Measurements from ENCODE around the gene MGARP.
"Not testable (repeated sequence)": the region's sequence is repeated elsewhere in the genome, so short reads cannot be mapped to it uniquely, and the experiment has no call there.

Gene MGARP

DNA sequence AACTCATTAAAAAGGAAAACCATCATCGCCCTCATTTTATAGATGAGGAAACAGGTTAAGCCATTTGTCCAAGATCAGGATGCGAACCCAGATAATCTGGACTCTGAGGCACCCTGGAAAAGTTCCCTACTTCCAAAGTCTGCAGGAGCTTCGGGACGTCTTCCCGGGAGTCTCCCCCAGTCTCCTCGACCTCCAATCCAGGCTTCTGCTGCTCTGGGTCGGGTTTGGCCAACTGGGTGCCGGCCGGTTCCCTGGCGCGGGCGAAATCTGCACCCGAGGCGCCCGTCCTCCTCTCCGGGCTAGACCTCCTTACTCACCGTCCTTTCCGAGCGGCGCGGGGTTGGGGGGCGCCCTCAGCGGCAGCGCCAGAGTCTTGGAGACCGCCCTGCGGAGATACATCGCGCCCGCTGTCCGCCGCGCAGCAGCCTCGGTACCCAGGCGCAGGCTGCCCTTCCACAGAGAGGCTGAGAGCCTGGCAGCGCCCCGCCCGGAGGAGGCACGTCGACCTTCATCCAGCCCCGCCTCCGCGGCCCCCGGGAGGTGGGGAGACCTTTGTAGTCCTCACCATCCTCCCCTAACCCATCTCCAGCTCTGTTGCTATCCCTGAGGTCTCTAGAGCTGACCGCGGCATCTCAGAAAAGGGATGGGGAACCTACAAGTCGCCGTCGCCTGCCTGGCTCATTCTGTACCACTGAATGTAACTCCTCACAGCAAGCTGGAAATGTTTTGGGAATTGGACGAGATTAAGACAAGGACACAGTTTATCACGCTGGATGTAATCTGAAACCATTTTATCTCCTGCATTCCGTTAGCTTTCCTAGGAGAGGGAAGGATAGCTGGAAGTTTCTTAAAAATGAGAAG is at the start of gene MGARP:
Gene MGARP, minus strand, starts transcription at position 466 of the 861 bp plus-strand sequence. Its CDS starts 67 bp downstream, at position 399.
- no peak for DNase-seq

DNA sequence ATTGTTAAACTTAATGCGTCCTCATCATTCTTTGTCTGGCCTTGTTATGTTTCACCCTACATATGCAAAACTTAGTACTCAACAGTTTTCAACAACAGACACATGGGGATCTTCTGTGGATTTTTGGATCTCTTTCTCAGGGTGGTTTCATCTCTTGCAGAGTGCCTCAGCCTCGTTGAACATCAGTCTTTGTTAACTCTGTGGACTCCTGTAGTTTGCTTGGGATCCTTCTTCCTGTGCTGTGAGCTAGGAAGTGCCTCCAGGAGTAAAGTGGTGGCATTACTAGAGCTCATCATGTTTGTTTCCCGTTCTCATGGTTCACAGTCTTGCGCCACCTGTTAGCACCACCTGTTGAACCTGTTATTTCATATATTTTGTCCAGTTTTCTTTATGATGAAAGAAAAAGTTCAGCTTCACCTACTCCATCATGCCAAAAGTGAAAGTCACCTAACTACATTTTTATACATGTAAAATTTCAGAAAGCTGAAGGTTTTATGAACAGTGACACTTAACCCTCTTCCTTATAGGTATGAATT is 49.7 kb upstream of the MGARP start:
- DNase-seq, result no peak

DNA sequence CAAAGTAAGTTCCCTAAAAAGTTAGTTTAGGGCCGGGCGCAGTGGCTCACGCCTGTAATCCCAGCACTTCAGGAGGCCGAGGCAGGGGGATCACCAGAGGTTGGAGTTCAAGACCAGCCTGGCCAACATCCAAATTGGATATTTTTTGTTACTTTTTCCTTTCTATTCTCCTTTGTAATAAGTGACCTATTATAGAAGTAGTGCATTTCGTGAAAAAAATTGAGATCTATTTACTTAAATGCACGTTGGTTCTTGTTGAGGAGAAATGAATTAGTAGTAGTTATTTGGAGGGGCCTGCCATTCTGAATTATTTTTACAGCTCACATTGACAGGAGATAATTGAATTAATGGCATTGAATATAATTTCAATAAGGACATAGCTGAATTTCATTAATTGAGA is 44.6 kb upstream of the MGARP start:
- DNase-seq, result no peak

DNA sequence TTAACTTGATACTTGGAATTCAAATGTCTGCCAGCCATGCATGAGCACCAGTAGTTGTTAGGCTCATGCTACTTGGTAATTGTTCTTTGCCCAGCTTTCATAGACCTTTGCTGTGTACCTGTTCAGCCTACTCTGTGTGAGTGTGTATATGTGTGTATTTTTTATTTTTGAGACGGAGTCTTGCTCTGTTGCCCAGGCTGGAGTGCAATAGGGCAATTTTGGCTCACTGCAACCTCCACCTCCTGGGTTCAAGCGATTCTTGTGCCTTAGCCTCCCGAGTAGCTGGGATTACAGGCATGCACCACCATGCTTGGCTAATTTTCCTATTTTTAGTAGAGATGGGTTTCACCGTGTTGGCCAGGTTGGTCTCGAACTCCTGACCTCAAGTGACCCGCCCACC is 42.5 kb upstream of the MGARP start:
- DNase-seq, result not testable (repeated sequence)

DNA sequence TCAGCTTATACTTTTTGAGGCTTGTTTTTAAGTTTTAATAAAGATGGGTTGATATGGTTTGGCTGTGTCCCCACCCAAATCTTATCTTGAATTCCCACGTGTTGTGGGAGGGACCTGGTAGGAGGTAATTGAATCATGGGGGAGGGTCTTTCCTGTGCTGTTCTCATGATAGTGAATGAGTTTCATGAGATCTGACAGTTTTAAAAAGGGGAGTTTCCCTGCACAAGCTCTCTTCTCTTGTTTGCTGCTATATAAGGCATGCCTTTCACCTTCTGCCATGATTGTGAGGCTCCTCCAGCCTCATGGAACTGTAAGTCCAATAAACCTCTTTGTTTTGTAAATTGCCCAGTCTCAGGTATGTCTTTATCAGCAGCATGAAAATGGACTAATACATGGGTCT is 42.0 kb upstream of the MGARP start:
- DNase-seq, result not testable (repeated sequence)

DNA sequence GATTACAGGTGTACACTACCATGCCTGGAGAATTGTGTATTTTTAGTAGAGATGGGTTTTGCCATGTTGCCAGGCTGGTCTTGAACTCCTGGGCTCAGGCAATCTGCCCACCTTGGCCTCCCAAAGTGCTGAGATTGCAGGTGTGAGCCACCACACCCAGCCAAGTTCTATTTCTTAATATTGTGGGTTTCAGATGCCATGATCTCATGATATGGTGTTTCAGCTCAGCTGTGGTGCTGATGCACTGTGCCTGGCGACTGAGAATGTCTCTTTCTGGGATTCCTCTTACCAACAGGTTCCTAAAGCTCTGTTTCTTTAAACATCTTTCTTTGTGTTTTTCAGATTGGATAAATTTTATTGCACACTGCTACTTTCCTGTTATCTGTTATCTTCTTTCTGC is 39.5 kb upstream of the MGARP start:
- DNase-seq, result no peak

DNA sequence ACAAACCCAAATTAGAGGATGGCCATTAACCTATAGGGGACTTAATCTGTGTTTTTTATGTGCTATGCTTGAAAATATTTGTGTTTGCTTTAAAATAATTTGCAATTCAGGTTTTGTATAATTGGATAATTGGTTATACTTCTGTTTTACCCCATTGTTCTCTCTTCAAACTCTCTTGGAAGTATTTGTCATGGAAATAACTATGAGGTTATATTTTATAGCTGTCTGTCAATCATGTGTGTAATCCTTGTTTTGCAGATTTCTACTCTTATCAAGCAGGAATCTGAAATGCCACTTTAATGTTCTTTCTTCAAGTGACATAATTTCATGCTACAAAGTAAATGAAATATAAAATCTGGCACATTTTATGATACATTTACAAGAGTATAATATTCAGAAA is 37.6 kb upstream of the MGARP start:
- DNase-seq, result no peak

DNA sequence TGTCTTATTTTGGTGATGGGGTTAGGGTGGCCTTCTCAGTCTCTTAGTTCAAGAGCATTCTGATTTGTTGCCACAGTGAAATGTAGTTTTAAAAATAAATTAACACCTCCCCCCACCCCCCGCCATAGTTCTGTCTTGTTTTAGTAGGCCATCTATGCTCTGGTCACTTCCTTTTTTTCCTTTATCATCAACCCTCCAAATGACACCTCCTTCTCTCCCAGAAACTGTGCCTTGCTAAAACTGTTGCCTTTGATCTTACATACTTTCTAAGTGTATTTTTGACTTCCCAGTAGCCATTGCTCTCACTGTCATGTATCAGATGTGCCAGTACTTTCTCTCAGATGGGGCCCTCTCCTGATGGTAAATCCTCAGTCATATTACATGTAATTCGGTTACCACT is 36.7 kb upstream of the MGARP start:
- no peak for DNase-seq

DNA sequence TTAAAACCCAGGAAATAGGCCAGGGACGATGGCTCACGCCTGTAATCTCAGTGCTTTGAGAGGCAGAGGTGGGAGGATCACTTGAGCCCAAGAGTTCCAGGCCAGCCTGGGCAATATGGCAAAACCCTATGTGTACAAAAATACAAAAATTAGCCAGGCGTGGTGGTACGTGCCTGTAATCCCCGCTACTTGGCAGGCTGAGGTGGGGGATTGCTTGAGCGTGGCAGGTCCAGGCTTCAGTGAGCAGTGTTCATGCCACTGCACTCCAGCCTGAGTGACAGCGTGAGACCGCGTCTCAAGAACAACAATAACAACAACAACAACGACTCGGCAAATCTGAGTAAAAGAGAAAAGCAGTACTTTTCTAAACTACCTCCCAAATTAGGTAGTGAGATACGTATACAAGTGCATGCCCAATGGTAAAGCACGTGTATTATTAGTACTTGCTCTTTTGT is 35.2 kb upstream of the MGARP start:
- no peak for DNase-seq

DNA sequence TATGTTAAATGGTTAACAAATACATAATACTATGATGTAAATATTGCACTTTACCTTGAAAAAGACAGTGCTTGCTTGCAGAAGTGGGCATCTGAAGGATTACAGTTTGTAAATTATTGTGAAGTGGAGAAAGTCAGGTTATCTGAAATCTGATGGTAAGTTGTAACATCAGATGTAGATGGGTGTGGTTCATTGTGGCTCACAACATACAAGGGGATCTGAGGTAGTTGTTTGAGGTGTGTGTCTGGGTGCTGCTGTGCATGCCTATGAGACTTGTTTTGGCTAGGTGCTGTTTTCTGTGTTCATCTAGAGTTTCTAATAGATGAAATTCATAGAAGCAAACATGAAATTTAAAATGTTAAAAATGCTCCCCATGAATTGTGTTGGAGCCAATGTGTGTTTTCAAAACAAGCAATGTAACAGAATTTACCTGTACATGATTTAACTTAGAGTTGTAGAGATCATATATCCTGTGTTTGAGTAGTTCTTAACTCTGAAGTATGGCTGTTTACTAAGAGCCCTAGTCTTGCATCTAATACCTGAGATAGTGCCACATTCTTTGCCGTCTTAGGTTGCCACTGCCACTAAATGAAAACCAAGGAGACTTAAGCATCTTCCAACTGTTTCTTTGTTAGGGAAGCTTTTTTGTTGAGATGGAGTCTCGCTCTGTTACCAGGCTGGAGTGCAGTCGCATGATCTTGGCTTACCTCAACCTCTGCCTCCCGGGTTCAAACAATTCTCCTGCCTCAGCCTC is 34.2 kb upstream of the MGARP start:
- DNase-seq, result no peak

DNA sequence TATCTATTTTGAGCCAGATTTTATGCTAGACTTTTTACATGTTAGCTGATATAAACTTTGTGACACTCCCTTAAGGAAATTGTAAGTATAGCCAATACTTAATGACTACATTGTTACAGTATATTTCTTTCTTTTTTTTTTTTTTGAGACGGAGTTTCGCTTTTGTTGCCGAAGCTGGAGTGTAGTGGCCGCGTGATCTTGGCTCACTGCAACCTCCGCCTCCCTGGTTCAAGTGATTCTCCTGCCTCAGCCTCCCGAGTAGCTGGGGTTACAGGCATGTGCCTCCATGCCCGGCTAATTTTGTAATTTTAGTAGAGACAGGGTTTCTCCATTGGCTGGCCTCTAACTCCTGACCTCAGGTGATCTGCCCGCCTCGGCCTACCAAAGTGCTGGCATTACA is 33.4 kb upstream of the MGARP start:
- not testable (repeated sequence) for DNase-seq

DNA sequence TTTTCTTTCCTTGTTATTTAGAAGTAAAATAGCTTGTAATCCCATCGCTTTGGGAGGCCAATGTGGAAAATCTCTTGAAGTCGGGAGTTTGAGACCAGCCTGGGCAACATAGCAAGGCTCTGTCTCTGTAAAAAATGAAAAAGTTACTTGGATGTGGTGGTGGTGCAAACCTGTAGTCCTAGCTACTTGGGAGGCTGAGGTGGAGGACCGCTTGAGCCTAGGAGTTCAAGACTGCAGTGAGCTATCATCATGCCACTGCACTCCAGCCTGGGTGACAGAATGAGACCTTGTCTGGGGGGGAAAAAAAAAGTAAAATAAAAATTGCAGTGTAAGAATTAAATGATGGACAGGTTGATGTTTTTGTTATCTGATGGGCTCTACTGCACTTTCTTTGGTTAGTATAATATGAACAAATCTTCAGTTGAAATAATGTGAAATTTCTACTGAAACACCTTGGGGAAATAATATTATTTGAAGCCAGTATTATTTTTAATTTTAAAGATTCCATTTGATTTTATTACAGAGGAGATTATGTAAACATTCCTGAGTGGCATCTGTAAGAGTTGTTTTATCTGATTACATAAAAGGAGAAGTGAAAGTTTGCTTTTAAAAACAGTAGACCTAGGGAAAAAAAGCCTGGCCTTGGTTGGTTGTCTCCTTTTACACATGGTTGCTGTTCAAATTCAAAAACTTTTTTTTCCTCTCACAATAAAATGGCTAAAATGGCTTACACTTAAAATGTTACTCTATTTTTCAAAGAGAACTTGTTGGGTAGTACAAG is 32.7 kb upstream of the MGARP start:
- no peak for DNase-seq

DNA sequence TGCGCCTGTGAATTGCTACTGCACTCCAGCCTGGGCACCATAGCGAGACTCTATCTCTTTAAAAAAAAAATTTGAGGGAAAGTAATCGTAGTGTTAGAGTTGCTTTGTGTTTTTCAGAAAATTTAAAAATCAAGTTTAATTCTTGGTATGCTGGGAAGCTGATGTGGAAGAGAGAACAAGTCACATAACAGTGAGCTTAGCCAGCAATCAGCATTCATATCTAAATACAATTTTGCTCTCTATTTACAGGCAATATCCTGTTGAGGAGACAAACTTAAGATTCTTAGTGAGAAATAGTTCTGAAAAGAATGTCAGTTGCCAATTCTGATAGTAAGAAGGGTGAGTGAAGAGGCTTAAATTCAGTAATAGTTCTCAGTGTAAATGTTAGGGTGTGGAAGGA is 31.9 kb upstream of the MGARP start:
- no peak for DNase-seq

DNA sequence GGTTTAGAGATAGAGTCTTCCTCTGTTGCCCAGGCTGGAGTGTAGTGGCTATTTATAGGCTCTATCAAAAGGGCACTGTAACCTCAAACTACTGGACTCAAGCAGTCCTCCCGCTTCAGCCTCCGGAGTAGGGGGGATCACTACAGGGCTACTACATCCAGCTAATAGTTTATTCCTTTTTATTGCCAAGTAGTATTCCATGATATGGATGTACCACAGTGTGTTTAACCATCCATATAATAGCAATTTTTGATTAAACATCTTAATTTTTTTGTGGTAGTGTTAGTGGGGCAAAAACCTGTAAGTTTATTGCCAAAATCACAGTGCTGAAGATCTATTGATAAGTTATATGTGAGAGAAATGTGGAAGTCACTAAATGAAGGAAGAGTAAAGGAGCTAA is 24.9 kb upstream of the MGARP start:
- DNase-seq, result no peak

DNA sequence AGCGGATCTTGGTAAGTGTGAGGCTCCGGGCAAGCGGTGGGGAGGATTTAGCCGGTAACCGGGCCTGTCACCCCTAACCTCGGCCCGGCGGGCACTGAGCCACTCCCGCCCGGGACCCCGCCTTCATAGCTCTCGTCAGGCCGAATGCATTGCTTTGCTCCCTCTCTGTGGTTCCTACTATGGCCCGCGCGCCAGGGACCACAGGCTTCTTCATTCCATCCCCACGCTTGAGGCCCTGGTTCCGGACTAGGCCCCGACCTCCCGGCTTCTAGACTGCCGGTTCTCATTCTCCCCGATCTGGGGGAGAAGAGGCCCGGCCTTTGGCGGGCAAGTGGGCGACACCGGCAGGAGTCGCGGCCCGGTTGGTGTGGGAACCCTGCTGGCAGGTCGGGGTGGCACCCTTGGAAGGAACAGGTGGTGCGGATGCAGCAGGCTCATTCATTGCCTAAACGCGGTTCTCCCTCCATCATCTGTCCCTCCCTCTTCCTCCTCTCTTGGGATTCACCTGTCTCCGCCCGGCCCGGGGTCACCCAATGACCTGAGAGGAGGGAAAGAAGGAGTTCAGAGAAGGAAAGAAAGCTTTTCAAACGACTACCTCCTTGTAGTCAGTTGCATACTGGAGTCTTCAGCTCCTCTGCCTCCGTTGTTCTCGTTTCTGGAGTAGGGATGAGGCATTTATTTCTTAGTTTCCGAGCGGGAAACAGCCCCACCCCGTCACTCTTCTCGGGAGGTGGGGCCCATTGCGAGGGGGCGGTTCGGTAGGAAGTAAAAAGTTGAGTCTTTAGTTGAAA is 22.0 kb upstream of the MGARP start, which contains the start of gene NDUFC1:
Gene NDUFC1, minus strand, starts transcription at position 657 of the 791 bp plus-strand sequence. CDS start 6,679 bp downstream, outside the sequence.
- peak; percentile 13 to 81 (median 80) for DNase-seq

DNA sequence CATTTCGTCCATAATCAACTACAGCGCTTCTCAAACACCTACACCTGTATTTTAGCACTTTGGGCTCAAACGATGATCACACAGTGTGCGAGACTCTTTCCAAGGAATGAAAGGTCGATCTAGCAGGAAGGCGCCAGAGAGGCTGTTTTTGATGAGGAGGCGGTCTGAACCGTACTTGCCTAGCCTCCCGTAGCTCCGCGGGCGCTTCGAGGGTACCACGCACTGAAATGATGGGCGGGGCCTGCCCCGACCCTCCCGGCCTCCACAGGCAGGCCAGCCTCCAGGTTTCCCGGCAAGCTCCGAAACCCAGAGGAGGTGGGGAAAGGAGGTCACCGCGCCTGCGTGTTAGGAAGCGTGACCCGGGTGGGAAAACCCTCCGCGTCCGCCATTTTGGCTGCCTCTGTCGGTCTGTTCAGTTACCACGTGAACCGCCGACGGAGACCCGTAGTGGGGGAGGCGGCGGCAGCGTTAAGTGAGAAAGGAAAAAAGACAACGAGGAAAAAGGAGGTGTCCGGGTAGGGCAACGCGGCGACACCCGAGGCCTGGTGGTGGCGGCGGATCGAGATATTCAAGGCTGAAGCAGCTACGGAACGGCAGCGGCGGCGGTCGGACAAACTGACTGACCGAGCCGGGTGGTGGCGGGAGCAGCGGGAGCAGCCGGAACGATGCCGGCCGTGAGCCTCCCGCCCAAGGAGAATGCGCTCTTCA is 21.2 kb upstream of the MGARP start, which contains the start of gene NAA15:
Gene NAA15, plus strand, starts transcription at position 393 of the 708 bp plus-strand sequence. Its CDS starts 273 bp downstream, at position 666.
- DNase-seq, result peak; percentile 93 to 99 (median 98)

DNA sequence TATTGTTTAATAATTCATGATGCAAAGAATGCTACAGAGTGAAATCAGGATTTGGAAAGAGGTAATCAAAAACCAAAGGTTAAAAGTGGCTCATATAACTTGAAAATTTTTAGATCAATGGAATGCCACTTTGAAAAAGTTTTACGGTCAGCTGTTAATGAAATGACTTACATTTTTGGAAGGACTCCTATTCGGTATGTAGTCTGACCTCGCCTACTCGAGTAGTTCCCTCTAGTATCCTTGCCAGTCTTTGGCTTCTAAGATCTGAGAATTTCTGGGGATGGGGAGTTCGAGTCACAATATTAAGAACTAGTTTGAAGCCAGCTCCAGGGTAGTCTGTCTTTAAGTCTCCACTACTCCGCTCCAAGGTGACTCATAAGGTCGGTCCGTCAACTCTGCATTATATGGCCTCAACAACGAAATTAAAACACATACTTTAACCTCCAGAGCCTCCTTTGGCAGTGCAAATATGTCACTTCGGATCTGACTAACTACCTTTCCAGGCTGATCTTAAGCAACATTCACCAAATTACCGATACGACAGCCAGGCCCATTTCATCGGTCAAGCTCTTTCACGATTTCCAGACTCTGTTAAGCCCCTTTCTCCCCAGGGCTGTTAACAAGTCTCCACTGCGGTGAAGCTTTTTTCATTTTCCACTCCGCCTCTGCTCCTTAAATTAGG is 20.5 kb upstream of the MGARP start:
- DNase-seq, result no peak

DNA sequence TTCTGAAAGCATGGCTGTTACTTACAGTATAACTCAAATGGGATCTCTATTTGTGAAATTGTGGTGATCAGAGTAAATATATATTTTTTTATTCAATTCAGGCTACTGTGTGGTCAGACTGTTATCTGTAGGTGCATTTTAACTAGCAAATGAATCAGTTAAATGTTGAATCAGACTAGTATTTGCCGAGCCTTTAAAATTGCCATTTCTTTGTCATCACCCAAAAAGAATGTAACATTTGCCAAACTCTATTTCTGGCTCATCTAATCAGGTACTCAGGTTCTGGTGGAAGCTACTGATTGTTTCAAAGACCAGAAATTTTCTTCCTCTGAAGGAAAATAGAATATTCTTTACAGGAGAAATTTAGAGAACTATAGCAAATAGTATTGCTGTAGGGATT is 19.5 kb upstream of the MGARP start:
- DNase-seq, result no peak

DNA sequence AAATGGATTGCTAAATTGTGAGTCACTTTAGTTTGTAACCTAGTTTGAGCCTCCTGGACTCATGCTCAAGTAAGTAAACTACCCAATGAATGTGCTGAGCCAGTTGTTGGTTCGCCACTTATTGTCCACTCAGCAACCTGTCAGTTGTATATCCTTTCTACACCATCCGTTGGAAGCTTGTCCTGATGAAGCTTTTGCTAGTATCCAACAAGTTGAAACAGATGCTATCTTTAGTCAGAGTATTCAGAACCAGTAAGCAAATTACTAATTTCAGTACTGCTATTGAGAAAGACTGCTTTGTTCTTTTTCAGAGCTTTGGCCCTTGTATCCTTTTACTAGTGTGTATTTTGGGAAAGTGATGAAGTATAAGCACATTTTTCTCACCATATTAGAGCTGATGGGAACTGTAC is 17.0 kb upstream of the MGARP start:
- no peak for DNase-seq

DNA sequence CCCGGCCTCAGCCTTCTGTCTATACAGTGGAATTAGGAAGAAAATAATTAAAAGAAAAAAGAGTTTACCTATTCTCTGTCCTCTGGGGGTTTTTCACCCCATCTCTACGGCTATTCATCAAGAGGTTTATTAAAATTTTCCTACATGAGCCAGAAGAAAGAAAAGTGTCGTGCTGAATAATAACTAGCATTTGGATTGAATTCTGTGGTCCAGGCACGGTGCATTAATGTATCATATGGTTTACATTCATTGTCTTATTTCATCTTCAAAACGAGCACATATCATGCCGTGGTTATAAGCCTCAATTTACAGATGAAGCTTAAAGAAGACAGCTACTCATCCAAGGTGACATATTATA is 15.9 kb upstream of the MGARP start:
- no peak for DNase-seq
